Non-pigmented ciliary epithelial cell (primary cell): ENCODE measurements around the gene OR5F1.

Experiments used
- DNase-seq: peaks from one replicate; pipeline ENCODE4 v3.0.0-alpha.2; 2010; ENCODE audit warnings: low read depth

OR5F1 gene

DNA sequence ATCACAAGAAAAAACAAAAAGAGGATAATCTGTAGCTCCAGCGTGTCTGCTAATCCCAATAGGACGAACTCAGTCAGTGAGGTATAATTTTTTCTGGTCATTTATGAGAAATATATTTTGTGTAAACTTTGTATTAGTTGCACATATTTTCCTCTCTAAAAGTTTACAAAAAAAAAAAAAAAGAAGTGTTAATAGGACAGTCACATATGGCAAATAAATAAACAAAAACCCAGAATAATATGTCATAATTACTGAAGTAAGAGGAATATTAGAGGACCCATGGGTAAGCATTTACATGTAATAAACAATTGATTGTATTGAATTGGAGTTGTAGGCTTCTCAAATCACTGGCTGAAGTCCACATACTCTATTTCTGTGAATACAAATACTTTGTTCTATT, at the start of gene OR5F1:
Gene OR5F1 (minus strand): TSS at position 101 of the 400 bp plus-strand sequence. CDS start 0 bp downstream, at position 101.
- no peak for DNase-seq

DNA sequence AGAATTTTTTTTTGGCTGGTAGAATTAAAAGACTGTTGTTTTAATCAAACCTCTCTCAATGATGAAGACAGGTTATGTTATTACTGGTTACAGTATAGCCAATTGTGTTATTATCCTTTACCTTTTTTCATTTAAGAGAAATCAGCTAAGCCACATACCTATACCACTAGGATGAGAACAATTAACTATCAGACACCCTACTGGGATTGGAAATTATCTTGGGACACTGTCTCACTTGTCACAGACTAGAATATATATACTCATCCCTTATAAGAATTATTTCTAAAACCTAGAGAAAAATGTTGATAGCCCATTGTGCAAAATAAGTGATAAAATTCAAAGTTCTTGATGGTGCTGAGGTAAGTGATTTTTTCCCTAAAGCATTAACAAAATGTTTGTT, 32.9 kb upstream of the OR5F1 start, which contains the start of gene OR5AS1:
Gene OR5AS1 (plus strand): TSS at position 301 of the 400 bp plus-strand sequence. CDS start 2,765 bp downstream, outside the sequence.
- no peak for DNase-seq

DNA sequence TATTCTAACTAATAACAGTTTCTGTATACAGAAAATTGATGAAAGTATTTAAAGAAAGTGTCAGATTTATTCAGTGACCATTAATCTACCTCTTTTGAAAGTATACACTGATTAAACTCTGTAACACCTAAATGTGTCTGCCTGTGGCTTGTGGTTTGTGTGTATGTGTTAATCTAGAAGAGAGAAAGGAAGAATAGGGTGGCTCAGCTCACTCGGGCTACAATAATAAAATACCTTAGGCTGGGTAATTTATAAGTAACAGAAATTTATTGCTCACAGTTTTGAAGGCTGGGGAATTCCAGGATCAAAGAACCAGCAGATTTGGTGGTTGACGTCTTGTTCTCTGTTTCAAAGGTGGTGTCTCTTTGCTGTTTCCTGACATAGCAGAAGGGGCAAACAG, 19.4 kb upstream of the OR5F1 start:
- no peak for DNase-seq

DNA sequence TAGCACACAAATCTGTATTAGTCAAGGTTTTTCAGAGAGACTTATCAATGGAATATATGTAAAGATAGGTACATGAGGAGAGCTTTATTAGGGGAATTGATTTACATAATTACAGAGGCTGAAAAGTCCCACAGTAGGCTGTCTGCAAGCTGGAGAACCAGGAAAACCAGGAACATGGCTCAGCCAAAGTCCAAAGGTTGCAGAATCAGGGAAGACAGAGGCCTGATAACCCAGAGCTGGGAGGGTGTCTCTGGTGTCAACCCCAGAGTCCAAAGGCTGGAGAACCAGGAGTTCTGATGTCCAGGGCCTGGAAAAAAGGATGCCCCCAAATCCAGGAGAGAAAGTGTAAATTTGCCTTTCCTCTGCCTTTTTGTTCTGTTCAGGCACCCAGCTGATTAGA, 16.3 kb upstream of the OR5F1 start:
- no peak for DNase-seq

DNA sequence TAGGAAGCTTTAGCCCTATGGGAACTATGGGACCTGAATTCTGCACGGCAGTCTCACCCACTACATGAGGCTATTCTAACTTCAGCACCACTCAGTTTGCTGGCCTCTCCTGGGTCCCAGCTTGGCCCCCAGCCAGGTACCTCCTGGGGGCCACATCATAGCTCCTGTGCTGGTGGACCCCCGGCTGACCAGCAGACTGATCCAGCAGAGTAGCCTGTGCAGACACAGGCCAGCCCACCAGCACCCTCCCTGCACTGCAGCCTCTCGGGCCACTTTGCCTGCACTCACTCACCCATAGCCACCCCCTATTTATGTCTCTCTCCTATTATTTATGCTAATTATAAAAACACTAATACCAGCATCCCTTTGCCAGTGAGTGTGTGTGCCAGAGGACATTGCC, 23.5 kb downstream of the OR5F1 start:
- DNase-seq: no peak

DNA sequence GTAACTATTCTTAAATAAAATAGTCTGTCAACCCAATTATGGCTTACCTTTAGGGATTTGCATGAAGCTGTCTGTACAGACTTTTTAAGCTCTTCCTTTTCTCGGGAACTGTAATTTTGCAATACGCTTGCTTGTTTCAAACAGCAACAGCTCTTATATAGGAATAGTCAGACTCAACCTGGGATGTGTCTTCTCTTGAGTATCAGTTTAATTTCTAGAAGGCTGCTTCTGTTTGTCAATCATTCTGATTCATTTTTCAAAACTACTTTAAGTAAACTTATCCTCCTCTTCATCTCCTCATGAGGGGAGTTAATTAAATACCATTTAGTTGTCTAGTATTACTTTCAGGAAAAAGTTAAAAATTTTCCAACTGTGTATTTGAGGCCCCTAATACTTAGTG, 24.6 kb downstream of the OR5F1 start, which contains the start of gene OR10AG1:
Gene OR10AG1 (minus strand): TSS at position 101 of the 400 bp plus-strand sequence. CDS start 38 bp downstream, at position 63.
- no peak for DNase-seq

DNA sequence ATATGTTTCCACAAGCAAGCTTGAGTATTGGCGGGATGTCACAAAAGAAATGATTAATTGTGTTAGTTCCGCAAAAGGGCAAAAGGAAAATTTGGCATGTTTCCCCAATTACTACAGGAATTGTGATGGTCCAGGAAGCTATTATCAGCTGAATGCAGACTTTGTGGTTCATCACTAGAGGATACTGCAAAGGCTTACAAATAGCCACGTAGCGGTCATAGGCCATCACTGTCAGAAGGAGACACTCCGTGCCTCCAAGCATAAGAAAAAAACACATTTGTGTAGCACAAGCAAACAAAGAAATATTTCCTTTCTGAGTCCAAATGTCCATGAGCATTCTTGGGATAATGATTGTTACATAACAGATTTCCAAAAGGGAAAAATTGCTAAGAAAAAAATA, 26.5 kb downstream of the OR5F1 start:
- DNase-seq: no peak

DNA sequence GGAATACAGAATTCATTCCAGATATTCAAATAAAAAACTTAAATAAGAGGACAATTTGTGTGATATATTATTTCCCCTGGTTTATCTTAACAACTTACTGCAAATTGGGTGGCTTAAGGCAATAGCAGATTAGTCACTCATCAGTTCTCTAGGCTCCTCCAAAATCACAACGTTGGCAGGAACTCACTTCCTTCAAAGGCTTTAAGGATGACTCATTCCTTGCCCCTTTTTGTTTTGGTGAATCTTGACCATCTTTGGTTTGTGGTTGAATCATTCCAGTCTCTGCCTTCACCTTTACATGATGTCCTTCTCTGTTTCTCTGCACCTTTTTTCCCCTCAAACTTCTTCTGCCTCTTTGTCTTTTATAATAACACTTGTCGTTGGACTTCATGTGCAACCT, 28.0 kb downstream of the OR5F1 start:
- no peak for DNase-seq

DNA sequence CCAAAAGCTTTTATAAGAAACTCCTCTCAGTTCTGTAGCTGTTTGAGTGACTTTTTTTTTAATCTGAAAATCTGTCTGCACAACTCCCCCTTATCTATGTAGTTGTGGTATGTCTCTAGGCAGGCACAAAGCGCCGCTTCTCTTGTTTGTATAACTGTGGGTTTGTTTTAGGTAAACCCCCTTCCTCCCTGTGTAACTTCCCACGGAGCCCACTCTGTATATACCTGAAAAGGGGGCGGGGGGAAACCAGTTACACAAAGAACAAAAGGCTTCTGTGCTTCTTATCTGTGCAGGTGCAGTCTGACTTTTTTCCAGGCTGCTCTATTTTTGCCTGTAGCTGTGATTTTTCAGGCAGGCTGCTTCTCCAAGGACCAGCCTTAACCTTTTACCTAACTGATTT, 37.9 kb downstream of the OR5F1 start:
- DNase-seq: no peak

DNA sequence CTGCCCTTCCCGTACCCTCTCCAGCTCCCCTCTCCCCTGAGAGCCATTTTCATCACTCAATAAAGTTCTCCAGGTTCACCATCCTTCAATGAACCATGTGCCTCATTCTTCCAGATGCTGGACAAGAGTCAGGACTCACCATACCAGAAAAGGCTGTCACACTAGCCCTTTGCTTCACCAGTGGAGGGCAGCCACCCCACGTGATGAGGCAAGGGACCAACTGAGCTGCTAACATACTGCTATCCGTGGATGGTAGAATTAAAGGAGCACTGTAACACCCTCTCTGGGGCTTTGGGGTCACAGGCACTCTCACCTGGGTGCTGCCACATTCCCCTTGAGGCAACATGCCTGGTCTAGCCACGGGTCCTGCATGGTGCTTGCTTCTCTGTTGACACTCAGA, 45.1 kb downstream of the OR5F1 start:
- no peak for DNase-seq
